Uterus (tissue), 4 donors: ENCODE data around the gene NRBF2. TPM values are rescaled to one million over a fixed set of nuclear protein-coding genes. Genes with fewer than 3 reads are reported as not detected.

Experiments used
- DNase-seq, 2 donors: peaks; one replicate each; pipeline ENCODE4 v3.0.0-alpha.2; 2019 to 2020
- H3K27ac ChIP-seq, 2 donors: fragments of 200-600 bp; sonication (generic); 1 replicate in 1 of 2; 2 replicates in 1 of 2; pipeline ENCODE4 v1.5.1; 2016 to 2018
- H3K27me3 ChIP-seq, 2 donors: fragments of 200-600 bp; sonication (generic); one replicate each; pipeline ENCODE4 v1.5.1; 2018 to 2019; ENCODE audit warnings: control low read depth in 1 of 2
- H3K36me3 ChIP-seq, 2 donors: fragments of 200-600 bp; sonication (generic); one replicate each; pipeline ENCODE4 v1.5.1; 2019; ENCODE audit warnings: control low read depth in 1 of 2
- H3K4me1 ChIP-seq, 2 donors: fragments of 200-600 bp; sonication (generic); one replicate each; pipeline ENCODE4 v1.5.1; 2018 to 2019; ENCODE audit warnings: control low read depth in 1 of 2
- H3K4me3 ChIP-seq, 2 donors: fragments of 200-600 bp; sonication (generic); 1 replicate in 1 of 2; 2 replicates in 1 of 2; pipeline ENCODE4 v1.5.1; 2018 to 2019; ENCODE audit warnings: mild to moderate bottlenecking in 1 of 2
- H3K9me3 ChIP-seq, 2 donors: fragments of 200-600 bp; sonication (generic); one replicate each; pipeline ENCODE4 v1.5.1; 2019; ENCODE audit warnings: control low read depth in 1 of 2
- CTCF ChIP-seq, 4 experiments: fragments of 200-600 bp in 2 of 4; fragments of 450-650 bp in 2 of 4; sonication (generic) in 2 of 4; IDR thresholded peaks; one replicate each; pipeline ENCODE4 v1.5.1; 2016 to 2019; ENCODE audit warnings: antibody characterized with exemption in 4 of 4, mild to moderate bottlenecking in 2 of 4, moderate library complexity in 1 of 4
- POLR2A ChIP-seq, 2 donors: fragments of 450-650 bp; IDR thresholded peaks; one replicate each; pipeline ENCODE4 v1.6.1; 2016; ENCODE audit warnings: antibody characterized with exemption in 2 of 2, mild to moderate bottlenecking in 1 of 2, moderate library complexity in 1 of 2
- intact Hi-C: fragments of 100-400 bp; cut with DNase I; formaldehyde crosslinking; loops from one replicate; pipeline ENCODE4 v1.15.1; 2023; ENCODE audit warnings: low total_unique reads
- total RNA-seq, 4 donors: library from RNA; depleted of rRNA in 3 of 4; stranded (reverse); fragments of >200 nt in 3 of 4; gene quantifications; one replicate each; pipeline versions ENCODE4 v1.1.0 to v1.2.4, GENCODE V29; 2014 to 2023
- donor health status: DM: yes; HTN: yes; CAD: no.

Gene NRBF2
- total RNA-seq, 4 donors from 2014 or later = 4.1 to 20.7 (median 17.0) TPM

- H3K27me3 ChIP-seq = no peaks in the 10 kb centered on the region
- peak overlapping the region; percentile 85 to 87 for H3K27ac ChIP-seq
- TF ChIP-seq POLR2A (IDR thresholded peaks at IDR 0.05) (no peak), CTCF (IDR thresholded peaks at IDR 0.05) (no peak)
- no peaks in the 10 kb centered on the region for H3K9me3 ChIP-seq
- H3K36me3 ChIP-seq = no peaks in the 10 kb centered on the region
- peaks cover 0 to 11% of the 10 kb centered on the region in 2 donors for H3K4me1 ChIP-seq
- no peak for DNase-seq
- intact Hi-C loops = no loop called here
- peak overlapping the region; percentile 88 to 93 for H3K4me3 ChIP-seq
These were observed 861 bp downstream of the NRBF2 start for GRCh38 chr10:63133821-63134557.

- H3K9me3 ChIP-seq = no peaks in the 10 kb centered on the region
- H3K27ac ChIP-seq = no peak overlapping the region
- H3K27me3 ChIP-seq = no peaks in the 10 kb centered on the region
- TF ChIP-seq POLR2A (IDR thresholded peaks at IDR 0.05) = no peak
- TF ChIP-seq CTCF (IDR thresholded peaks at IDR 0.05) = no peak
- no peak overlapping the region for H3K4me3 ChIP-seq
- no peaks in the 10 kb centered on the region for H3K36me3 ChIP-seq
- intact Hi-C loops = no loop called here
- DNase-seq = no peak
- H3K4me1 ChIP-seq = peaks cover 0 to 11% of the 10 kb centered on the region in 2 donors
These were observed 4.2 kb downstream of the NRBF2 start for GRCh38 chr10:63137306-63137705.

- intact Hi-C loops = no loop called here
- Histone ChIP-seq H3K36me3 (no peaks in the 10 kb centered on the region), H3K9me3 (no peaks in the 10 kb centered on the region), H3K27me3 (no peaks in the 10 kb centered on the region), H3K4me1 (peaks cover 0 to 2% of the 10 kb centered on the region in 2 donors), H3K27ac (no peak overlapping the region), H3K4me3 (no peak overlapping the region)
- no peak for DNase-seq
- TF ChIP-seq POLR2A (IDR thresholded peaks at IDR 0.05) = no peak
- TF ChIP-seq CTCF (IDR thresholded peaks at IDR 0.05) = no peak
These were observed 6.9 kb downstream of the NRBF2 start for GRCh38 chr10:63140077-63140476.

GRCh38 chr10:63142136-63142535, 9.0 kb downstream of the NRBF2 start:
- Histone ChIP-seq H3K27ac (no peak overlapping the region), H3K4me1 (no peaks in the 10 kb centered on the region), H3K27me3 (no peaks in the 10 kb centered on the region), H3K9me3 (no peaks in the 10 kb centered on the region), H3K4me3 (no peak overlapping the region), H3K36me3 (no peaks in the 10 kb centered on the region)
- TF ChIP-seq CTCF (IDR thresholded peaks at IDR 0.05) (no peak), POLR2A (IDR thresholded peaks at IDR 0.05) (no peak)
- no peak for DNase-seq
- intact Hi-C loops = no loop called here

- Histone ChIP-seq H3K4me1 (no peaks in the 10 kb centered on the region), H3K9me3 (no peaks in the 10 kb centered on the region), H3K36me3 (no peaks in the 10 kb centered on the region), H3K4me3 (no peak overlapping the region), H3K27ac (no peak overlapping the region), H3K27me3 (no peaks in the 10 kb centered on the region)
- TF ChIP-seq POLR2A (IDR thresholded peaks at IDR 0.05) = no peak
- TF ChIP-seq CTCF (IDR thresholded peaks at IDR 0.05) = no peak
- DNase-seq = no peak
- intact Hi-C loops = no loop called here
These were observed 10.9 kb downstream of the NRBF2 start for GRCh38 chr10:63143987-63144386.
